Activated CD4-positive, alpha-beta T cell treated with anti-CD3 and anti-CD28 coated beads, Interleukin-2, Interleukin-4, amounts not matched to agents 100 ng/mL and 50 ng/mL, durations not matched to agents 16 hours and 8 hours (primary cell): ENCODE data around the gene SPOCK1.

Source experiments
- DNase-seq: peaks from one replicate; pipeline ENCODE4 v3.0.0-alpha.2; 2020; ENCODE audit warnings: low spot score

The SPOCK1 gene

DNA sequence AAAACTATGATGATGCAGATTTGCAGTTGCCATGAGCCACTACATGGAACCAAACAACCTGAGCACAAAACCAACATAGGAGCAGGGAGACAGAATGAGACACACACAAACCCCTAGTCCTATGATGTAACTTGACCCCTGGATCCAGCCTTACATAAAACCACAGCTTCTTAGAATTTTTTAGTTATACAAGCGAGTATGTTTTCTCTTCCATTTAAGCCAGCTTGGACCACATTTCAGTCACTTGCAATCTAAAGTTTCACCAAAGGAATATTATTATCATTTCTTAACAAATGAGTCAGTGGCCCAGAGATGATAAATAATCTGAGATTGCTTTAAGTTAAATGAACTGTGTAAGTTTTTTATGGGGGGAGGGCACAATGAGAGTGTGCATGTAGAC lies 6.8 kb downstream of the SPOCK1 start:
- no peak for DNase-seq

DNA sequence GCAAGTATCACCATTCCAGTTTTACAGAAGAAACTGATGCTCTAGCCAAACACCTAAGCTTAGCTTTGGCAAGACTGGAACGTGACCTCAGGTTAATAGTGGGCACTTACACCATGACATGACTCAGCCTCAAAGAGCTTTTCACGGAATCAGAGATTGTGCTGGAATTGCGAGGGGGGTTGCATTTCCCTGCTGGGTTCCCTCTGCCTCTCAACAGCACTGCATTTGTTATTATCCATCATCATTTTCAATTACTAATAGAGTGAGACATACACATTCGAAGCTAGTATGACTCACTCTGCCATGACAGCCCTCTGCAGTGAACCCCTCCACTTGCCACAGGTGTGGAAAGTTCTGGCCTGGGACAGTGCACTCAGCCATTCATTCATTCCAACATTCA lies 8.0 kb downstream of the SPOCK1 start:
- DNase-seq, result no peak

DNA sequence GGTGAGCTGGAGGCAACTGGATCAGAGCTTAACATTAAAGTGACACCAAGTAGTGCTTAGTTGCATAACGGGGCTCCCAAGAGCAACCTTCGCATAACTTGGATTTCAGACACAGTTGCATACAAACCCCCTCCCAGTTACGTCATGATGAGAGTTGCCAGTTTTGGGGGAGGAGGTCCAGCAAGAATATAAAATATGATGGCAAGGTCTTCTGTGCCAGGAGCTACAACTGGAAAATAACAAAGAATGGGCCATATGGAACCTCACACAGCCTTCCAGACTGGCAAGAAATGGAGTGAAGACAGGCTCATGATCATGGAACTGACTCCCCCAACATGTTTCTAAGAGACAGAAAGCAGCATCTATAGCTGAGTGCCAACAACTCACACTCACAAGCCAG lies 8.5 kb downstream of the SPOCK1 start:
- DNase-seq, result no peak

DNA sequence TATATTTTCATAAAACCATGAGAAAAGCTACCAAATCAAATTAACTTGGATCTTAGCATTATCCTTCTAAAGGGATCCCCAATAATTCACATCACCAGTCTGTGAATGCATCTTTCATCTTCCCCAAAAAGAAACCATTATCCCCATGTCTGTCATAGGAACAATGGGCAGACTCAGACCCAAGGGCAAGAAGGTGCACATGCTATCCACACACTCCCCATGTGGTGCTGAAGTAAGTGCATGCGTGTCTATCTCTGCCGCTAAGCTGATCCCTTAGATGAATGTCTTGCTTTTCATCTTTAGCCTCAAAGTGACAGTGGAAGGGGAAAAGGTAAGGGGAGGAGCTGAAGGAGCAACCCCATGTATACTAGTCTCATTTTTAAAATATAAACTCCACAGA lies 10.2 kb downstream of the SPOCK1 start:
- DNase-seq, result no peak

DNA sequence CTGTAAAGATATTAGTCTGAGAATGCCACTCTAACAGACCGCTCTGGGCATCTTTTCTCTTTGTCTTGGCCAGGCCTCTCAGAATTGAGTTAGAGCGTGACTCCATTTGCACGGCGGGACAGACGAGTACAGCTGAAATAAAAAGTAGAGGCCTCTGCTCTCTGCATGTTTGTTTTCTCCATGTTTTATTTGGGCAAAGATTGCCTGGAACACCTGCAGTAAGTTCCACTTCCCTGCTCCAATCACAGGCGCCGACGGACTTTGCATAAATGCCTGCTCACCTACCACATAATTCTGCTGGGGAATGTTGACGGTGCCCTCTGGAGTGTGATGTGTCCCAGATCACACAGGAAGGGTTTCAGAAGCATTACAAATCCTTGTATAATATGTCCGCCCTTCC lies 10.6 kb downstream of the SPOCK1 start:
- DNase-seq, result no peak

- DNase-seq, result no peak
Measured at GRCh38 chr5:137487600-137487999, 11.5 kb downstream of the SPOCK1 start.

DNA sequence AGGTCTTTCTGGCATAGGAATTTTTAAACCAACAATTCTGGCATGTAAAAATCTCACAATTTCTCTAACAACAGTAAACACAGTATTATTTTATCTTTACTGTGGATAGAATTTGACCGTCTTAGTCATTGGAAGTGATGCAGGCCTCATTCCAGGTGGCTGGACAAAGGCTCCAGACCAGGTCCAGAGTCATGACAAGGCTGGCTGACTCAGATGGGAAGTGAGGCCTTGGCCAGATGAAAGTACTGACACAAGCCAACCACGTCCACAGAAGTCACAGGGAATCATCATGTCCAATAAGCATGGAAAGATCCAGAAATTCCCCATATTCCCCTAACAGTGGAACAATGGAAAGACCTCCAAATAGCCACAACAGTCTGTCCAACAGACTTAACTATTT lies 12.4 kb downstream of the SPOCK1 start:
- no peak for DNase-seq

DNA sequence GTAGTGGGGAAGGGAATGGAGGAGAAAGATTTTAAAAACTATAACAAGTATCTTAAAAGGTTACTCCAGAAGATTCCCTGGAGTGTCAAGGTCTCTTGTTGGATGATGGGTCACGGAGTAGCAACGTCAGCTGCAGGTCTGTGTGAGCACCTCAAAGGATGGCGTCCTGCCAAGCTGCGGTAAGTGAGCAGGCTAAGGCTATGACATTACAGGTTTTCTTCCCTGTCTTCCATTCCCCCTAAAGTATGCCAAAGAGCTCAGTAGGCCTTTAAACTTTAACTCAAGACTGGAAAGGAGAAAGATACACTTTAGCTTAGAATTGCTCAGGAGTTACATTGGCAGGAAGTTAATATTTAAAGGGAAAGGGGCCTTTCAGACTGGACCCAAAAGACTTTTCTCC lies 17.5 kb downstream of the SPOCK1 start:
- no peak for DNase-seq

DNA sequence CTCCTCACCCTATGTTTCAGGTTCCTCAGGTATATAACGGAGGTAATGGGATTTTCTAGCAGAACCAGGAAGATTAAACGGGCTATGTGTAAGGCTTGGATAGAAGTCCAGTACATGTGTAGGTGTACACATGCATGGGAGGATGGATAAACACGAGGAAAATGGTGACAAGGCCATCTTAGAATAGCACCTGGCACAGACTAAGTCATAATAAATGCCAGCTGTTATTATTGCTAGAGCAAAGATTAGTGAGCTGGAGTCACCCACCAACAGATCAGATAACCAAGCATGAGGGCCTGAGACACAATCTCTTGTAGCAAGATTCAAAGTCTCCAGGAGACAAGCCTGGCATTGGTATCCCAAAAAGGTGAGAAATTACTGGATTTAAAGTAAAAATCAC lies 21.1 kb downstream of the SPOCK1 start:
- DNase-seq, result no peak

DNA sequence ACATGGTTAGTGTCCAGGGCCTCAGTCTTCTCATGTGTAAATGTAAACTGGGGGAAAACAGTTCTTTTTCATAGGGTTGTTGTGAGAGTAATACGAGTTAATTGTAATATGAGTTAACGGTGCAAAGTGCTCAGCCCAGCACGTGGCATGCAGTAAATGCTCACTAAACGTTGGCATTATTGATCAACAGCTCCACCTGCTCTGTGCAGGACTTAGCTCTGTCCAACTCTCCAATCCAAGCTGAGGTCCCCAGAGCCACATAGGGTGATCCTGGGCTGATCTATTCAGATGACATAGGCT lies 28.3 kb downstream of the SPOCK1 start:
- no peak for DNase-seq

DNA sequence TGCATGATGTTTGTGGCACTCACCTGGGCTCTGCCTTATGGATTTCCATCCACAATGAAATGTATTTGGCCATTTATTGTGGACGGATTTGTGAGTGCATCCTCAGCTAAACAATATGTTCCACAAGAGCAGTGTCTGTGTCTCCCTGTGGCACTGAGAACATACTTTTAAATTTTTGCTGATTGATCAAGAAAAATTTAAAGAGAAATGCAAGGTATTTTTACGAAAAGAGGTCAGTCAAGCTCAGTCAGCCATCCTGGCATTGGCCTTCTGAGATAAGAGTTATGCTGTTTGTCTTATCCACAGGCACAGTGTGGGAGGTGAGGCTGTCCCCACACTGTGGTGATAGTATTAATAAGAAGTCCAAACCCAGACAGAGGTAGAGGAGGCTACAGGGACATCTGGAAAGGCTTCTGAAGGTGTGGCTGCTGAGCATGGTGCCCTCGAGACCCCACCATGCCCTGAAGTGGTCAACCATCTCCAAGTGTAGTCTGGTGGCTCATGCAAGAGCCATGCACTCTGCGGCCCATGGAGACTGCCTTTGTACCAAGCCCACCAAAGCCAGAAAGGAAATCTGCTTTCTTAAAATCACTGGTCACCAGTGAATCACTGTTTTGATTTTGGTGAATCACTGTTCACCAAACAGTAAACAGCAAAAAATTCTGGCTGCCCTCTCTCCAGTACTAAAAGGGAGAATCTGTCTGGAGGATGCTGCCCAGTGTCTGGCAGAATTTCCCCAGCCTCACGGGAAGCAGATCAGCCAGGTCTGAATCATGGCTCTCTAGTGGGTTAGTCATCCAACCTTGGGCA lies 28.8 kb downstream of the SPOCK1 start:
- no peak for DNase-seq

DNA sequence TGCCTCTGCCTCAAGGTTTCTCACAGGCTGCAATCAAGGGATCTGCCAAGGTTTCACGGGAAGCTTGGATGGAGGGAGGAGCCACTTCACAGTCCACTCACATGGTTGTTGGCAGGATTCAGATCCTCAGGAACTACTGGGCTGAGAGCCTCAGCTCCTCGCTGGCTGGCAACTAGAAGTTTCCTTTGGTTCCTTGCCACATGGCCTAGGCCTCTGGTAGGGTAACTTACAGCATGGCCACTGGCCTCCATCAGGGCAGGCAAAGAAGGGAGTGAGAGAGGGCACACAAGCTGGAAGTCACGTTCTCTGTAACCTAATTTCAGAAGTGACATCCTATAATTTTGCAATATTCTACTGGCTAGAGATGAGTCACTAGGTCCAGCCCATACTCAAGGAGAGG lies 32.2 kb downstream of the SPOCK1 start:
- DNase-seq, result no peak

DNA sequence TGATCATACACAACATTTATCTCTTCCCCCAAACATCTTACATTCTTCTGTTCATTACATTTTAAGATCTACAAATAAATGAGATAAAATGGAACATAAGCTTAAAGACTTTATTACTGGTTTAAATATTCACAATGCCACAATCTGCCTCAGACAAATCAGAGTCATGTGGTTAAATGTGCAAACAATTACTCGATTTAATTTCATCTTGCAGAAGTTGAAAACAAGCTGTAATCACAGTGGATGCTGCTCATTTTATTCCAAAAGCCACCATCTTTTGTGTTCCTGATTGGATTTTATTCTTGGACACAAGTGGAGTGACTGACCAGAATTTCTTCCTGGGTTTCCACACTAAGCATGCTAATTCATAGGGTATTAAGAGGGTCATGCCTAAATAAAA lies 33.2 kb downstream of the SPOCK1 start:
- no peak for DNase-seq

DNA sequence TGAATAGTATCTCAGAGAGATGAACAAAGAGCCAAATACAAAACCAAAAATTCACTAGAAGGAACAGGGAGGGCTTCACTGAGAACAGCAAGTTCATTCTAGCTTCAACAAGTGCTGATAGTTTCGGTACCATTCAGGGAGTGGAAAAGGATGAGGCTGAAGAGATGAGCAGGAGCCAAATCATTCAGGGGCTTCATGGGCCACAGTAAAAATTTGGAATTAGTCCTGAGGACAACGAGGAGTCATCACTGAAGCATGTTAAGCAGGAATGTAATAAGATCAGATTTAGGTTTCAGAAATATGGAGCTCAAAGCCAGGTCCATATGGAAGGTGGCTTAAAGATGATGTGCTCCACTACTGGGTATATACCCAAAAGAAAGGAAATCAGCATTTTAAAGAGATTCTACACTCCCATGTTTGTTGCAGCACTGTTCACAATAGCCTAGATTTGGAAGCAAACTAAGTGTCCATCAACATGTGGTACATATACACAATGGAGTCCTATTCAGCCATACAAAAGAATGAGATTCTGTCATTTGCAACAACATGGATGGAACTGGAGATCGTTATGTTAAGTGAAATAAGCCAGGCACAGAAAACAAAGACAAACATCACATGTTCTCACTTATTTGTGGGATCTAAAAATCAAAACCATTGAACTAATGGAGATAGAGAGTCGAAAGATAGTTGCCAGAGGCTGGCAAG lies 36.2 kb downstream of the SPOCK1 start:
- no peak for DNase-seq

GRCh38 chr5:137462265-137462590 lies 36.9 kb downstream of the SPOCK1 start:
- DNase-seq, result no peak

- no peak for DNase-seq
Measured at GRCh38 chr5:137461391-137462264, 37.5 kb downstream of the SPOCK1 start.

GRCh38 chr5:137454671-137455070 lies 44.5 kb downstream of the SPOCK1 start:
- DNase-seq, result no peak

GRCh38 chr5:137453483-137454080 lies 45.5 kb downstream of the SPOCK1 start:
- DNase-seq, result peak; percentile 8

DNA sequence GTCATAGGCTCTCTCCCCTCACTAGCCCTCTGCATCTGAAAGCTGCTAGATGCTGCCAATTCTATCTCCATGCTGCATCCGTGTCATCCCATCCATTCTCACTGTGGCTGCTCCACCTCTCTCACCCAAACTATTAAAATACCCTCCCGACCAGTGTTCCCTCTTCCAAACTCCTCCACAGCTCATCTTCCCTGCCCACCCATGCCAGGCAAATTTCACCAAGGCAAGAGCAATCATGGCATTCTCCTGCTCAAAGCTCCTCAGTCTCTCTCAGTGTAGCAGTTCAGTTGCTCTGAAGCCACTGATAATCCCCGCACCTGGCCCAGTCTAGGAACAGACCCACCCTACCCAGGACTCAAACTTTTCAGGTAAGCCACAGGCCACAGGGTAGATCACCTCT lies 48.4 kb downstream of the SPOCK1 start:
- no peak for DNase-seq

- DNase-seq, result no peak
Measured at GRCh38 chr5:137448868-137449267, 50.3 kb downstream of the SPOCK1 start.

GRCh38 chr5:137446615-137447014 lies 52.5 kb downstream of the SPOCK1 start:
- no peak for DNase-seq

GRCh38 chr5:137446151-137446550 lies 53.0 kb downstream of the SPOCK1 start:
- no peak for DNase-seq

- DNase-seq, result no peak
Measured at GRCh38 chr5:137442660-137443059, 56.5 kb downstream of the SPOCK1 start.
